ENCODE data around the gene TM2D1. TPM values are rescaled to one million over a fixed set of nuclear protein-coding genes. Genes with fewer than 3 reads are reported as not detected.

The TM2D1 gene
- total and polyA plus RNA-seq, 10 of the 15 experiments (the other 5 are each of a cell fraction or from before 2014, with no cell fraction given) = 21.0 to 46.6 (median 36.7) TPM

GRCh38 chr1:61756773-61757172 lies 31.8 kb upstream of the TM2D1 start:
- no TSS peak for BruUV-seq (replicated peaks)
- H3K79me2 ChIP-seq (ENCODE audit: control insufficient read depth, insufficient read depth, low read length) = no peaks in the 10 kb centered on the region
- 61% methylated on average over 3 of the region's 3 CpGs for WGBS (ENCODE audit: insufficient coverage, insufficient replicate concordance, low lambda C conversion rate, missing lambda C conversion rate)

More at GRCh38 chr1:61756773-61757172, 31.8 kb upstream of the TM2D1 start:
- no peak for TF ChIP-seq E2F4 (IDR thresholded peaks at IDR 0.05; ENCODE audit: low read depth, low read length)
- TF ChIP-seq ZNF384 (IDR thresholded peaks at IDR 0.05; ENCODE audit: borderline replicate concordance, low read depth, low read length) = no peak
- TF ChIP-seq, protein P1, sequence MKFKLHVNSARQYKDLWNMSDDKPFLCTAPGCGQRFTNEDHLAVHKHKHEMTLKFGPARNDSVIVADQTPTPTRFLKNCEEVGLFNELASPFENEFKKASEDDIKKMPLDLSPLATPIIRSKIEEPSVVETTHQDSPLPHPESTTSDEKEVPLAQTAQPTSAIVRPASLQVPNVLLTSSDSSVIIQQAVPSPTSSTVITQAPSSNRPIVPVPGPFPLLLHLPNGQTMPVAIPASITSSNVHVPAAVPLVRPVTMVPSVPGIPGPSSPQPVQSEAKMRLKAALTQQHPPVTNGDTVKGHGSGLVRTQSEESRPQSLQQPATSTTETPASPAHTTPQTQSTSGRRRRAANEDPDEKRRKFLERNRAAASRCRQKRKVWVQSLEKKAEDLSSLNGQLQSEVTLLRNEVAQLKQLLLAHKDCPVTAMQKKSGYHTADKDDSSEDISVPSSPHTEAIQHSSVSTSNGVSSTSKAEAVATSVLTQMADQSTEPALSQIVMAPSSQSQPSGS (IDR thresholded peaks at IDR 0.05; ENCODE audit: low read length) = no peak
- TF ChIP-seq, protein P2, sequence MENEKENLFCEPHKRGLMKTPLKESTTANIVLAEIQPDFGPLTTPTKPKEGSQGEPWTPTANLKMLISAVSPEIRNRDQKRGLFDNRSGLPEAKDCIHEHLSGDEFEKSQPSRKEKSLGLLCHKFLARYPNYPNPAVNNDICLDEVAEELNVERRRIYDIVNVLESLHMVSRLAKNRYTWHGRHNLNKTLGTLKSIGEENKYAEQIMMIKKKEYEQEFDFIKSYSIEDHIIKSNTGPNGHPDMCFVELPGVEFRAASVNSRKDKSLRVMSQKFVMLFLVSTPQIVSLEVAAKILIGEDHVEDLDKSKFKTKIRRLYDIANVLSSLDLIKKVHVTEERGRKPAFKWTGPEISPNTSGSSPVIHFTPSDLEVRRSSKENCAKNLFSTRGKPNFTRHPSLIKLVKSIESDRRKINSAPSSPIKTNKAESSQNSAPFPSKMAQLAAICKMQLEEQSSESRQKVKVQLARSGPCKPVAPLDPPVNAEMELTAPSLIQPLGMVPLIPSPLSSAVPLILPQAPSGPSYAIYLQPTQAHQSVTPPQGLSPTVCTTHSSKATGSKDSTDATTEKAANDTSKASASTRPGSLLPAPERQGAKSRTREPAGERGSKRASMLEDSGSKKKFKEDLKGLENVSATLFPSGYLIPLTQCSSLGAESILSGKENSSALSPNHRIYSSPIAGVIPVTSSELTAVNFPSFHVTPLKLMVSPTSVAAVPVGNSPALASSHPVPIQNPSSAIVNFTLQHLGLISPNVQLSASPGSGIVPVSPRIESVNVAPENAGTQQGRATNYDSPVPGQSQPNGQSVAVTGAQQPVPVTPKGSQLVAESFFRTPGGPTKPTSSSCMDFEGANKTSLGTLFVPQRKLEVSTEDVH (IDR thresholded peaks at IDR 0.05; ENCODE audit: low read depth, partially characterized antibody) = no peak
- no peak for TF ChIP-seq ELK1 (IDR thresholded peaks at IDR 0.05; ENCODE audit: low read depth, low read length)
- no peaks in the 10 kb centered on the region for H3K4me1 ChIP-seq (ENCODE audit: control insufficient read depth, insufficient read depth, low read length)
- H3K4me2 ChIP-seq (ENCODE audit: control insufficient read depth, insufficient read depth) = no peak overlapping the region
- H3K27ac ChIP-seq (ENCODE audit: control insufficient read depth, insufficient read depth) = no peak overlapping the region
- H2AFZ ChIP-seq (ENCODE audit: control insufficient read depth, low read depth, low read length) = no peak overlapping the region
- CTCF ChIA-PET = no interaction called here
- no peaks in the 10 kb centered on the region for H4K20me1 ChIP-seq (ENCODE audit: control insufficient read depth, insufficient read depth)
- H3K36me3 ChIP-seq (ENCODE audit: control insufficient read depth in 2 of 2, insufficient read depth in 2 of 2, low read length in 1 of 2) = no peaks in the 10 kb centered on the region
- H3K27me3 ChIP-seq (replicated peaks in 1 of 2; ENCODE audit: control insufficient read depth in 2 of 2, insufficient read depth in 2 of 2, low read length in 1 of 2) = no peaks in the 10 kb centered on the region
- intact Hi-C loops (cut with micrococcal nuclease; ENCODE audit: unreplicated experiment) (no loop called here), in situ Hi-C loops (cut with MboI) (no loop called here)
- H3K9me3 ChIP-seq (replicated peaks; ENCODE audit: control insufficient read depth, insufficient read depth, low read length) = no peaks in the 10 kb centered on the region
- FAIRE-seq (no peak), ATAC-seq (no peak), DNase-seq (ENCODE audit: low read depth, low spot score) (no peak)
- RAD21 ChIA-PET (ENCODE audit: unreplicated experiment) = no interaction called here
- no peak overlapping the region for H3K4me3 ChIP-seq
- SMC1A ChIA-PET (ENCODE audit: uncharacterized antibody, unreplicated experiment) = no interaction called here
- POLR2A ChIA-PET = no interaction called here
- H3K9ac ChIP-seq (ENCODE audit: control insufficient read depth, insufficient read depth, low read length) = no peak overlapping the region

Measured in GM12878 (cell line).